GM18498 (cell line): Measurements from ENCODE around the gene KCNQ1.

Source experiments
- ATAC-seq: cut with Tn5 transposase; IDR thresholded peaks from one replicate; pipeline ENCODE4 v1.9.1; 2021; ENCODE audit warnings: mild to moderate bottlenecking, moderate library complexity; ENCODE audit not compliant: unreplicated experiment

KCNQ1 gene, protein sequence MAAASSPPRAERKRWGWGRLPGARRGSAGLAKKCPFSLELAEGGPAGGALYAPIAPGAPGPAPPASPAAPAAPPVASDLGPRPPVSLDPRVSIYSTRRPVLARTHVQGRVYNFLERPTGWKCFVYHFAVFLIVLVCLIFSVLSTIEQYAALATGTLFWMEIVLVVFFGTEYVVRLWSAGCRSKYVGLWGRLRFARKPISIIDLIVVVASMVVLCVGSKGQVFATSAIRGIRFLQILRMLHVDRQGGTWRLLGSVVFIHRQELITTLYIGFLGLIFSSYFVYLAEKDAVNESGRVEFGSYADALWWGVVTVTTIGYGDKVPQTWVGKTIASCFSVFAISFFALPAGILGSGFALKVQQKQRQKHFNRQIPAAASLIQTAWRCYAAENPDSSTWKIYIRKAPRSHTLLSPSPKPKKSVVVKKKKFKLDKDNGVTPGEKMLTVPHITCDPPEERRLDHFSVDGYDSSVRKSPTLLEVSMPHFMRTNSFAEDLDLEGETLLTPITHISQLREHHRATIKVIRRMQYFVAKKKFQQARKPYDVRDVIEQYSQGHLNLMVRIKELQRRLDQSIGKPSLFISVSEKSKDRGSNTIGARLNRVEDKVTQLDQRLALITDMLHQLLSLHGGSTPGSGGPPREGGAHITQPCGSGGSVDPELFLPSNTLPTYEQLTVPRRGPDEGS

DNA sequence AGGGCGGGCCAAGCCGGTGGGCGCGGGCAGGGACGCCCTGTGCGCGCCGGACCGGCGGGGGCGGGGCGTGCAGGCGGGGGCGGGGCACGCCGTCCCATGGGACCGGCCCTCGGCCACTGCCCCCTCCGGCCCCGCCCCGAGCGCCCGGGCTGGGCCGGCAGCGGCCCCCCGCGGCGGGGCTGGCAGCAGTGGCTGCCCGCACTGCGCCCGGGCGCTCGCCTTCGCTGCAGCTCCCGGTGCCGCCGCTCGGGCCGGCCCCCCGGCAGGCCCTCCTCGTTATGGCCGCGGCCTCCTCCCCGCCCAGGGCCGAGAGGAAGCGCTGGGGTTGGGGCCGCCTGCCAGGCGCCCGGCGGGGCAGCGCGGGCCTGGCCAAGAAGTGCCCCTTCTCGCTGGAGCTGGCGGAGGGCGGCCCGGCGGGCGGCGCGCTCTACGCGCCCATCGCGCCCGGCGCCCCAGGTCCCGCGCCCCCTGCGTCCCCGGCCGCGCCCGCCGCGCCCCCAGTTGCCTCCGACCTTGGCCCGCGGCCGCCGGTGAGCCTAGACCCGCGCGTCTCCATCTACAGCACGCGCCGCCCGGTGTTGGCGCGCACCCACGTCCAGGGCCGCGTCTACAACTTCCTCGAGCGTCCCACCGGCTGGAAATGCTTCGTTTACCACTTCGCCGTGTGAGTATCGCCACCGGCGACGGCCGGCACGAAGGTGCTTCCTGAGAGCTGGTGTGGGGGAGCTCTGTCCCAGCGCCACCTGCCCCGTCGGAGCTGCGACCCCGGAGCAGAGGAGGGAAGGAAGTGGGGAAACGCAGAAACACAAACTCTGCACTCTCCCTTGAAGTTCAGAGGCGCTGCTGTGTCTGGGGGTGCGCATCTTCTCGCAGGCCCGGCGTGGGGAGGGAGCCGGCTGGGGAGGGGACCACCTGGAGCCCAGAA lies at the start of gene KCNQ1:
TSS of gene KCNQ1 (plus strand) at position 188 of the 925 bp plus-strand sequence. CDS start at position 279, 91 bp downstream.
- ATAC-seq, result no peak

DNA sequence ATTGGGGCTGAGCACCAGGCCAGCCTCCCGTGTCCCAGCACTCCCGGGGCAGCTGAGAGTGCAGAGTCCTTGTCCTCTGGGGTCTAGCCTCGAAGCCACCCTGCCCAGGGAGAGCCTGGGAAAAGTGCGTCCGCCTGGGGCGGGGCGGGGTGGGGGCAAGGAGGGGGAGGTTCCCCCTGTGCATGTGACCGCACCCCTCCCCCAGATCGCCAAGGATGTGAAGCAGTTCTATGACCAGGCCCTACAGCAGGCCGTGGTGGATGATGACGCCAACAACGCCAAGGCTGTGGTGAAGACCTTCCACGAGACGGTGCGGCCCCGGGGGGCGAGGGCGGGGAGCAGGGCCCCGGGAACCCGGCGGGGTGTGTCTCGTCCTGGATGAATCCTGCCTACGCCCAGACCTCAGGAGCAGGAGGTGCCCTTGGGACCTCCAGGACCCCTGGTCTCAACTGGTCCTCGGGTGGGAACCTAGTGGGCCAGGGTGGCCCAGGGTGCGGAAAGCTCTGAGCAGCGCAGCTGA lies 49.5 kb upstream of the KCNQ1 start:
- ATAC-seq, result no peak

DNA sequence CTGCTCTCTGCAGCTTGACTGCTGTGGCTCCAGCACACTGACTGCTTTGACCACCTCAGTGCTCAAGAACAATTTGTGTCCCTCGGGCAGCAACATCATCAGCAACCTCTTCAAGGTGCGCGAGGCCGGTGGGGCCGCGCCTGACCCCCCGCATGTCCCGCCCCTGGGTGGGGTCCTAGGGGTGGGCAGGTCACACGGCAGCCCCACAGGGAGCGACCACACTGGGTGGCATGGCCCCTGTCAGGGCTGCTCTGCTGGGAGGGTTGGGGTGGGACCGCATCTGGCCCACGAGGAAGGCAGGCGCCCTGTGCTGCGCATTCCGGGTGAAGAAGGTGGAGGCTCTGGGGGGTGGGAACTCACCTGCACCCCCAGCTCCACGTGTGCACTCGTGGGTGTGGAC lies 49.0 kb upstream of the KCNQ1 start:
- no peak for ATAC-seq

GRCh38 chr11:2396471-2396870 lies 48.3 kb upstream of the KCNQ1 start:
- no peak for ATAC-seq

- ATAC-seq, result no peak
Observed at GRCh38 chr11:2397005-2397404, 47.8 kb upstream of the KCNQ1 start.

DNA sequence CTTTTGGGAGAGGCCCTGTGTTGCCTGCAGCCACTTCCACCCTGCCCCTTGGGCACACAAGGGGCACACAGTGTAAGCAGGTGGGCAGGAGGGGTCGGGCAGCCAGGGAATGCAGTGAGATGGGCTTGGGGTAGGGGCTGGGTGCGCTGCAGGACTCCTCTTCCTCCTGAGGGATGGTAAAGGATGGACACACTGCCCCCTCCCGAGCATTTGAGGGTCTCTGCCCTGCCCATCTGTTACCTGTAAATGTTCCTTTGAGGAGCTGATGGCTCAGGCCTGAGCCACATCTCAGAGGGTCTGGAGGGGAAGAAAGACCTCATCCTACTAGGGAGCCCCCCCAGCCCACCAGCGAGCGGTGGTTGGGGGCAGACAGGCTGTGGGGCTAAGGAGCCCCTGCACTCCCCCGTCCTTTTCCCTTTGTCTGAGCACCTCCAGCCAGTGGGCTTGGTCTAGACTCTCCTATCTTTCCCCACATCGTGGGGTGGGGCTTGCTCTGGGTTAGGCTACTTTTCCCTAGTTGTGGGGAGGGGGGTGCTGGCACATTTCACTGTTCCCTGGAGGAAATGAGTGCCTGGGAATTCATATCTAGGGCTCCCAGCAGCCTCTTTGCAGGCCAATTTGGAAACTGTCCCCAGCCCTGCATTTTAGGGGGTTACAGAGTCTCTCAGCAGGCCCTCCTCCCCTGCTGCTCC lies 46.0 kb upstream of the KCNQ1 start:
- ATAC-seq, result no peak

GRCh38 chr11:2399488-2400068 lies 45.2 kb upstream of the KCNQ1 start:
- no peak for ATAC-seq

DNA sequence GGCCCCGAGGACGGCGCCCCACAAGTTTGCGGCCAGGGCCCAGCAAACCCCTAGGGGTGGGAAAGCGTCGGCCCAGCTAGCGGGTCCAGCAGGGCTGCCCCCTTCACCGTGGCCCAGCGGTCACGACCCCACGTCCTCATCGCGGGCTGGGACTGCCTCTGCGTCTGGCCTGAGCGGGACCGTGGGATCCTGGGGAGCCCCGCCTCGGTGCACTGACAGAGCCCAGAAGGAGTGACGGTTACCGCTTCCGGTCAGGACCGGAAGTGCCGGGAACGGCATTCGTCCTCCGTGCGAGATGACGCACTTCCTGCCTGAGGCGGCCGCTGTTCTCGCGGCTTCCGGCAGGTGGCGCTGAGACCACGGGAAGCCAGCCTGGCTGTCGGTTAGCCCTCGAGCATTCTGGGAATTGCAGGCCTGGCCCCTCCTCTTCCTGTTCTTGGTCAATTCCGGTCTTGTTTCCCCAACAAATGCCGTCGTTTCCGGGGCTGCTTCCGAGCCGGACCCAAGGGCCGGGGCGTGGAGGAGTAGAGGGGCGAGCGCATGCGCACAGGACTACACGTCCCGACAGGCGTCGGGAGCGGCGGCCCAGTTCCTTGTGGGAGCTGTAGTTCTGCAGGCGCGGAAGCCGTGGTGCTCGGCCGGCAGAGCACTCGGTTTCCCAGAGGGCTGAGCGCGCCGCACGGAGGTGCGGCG lies 44.6 kb upstream of the KCNQ1 start, which contains the start of gene TSSC4:
TSS of gene TSSC4 (plus strand) at position 682 of the 693 bp plus-strand sequence. CDS start 1,884 bp downstream, outside the sequence.
- peak; percentile 82 for ATAC-seq

GRCh38 chr11:2400762-2401435 lies 43.9 kb upstream of the KCNQ1 start:
- no peak for ATAC-seq

GRCh38 chr11:2401436-2401984 lies 43.3 kb upstream of the KCNQ1 start:
- no peak for ATAC-seq

DNA sequence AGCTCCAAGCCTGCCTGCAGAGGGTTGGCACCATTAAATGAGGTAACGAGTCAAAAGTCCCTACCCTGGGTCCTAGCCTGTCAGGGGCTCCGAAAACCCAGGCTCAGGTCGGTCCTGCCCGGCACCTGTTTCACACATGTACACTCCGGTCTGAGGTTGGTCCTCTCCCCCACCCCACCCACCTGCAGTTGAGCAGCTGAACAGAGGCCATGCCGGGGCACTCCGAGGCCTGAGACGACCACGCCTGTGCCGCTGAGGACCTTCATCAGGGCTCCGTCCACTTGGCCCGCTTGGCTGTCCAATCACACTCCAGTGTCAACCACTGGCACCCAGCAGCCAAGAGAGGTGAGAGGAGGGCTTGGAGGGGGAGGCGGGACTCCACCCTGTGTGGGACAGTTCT lies 42.7 kb upstream of the KCNQ1 start:
- ATAC-seq, result no peak

DNA sequence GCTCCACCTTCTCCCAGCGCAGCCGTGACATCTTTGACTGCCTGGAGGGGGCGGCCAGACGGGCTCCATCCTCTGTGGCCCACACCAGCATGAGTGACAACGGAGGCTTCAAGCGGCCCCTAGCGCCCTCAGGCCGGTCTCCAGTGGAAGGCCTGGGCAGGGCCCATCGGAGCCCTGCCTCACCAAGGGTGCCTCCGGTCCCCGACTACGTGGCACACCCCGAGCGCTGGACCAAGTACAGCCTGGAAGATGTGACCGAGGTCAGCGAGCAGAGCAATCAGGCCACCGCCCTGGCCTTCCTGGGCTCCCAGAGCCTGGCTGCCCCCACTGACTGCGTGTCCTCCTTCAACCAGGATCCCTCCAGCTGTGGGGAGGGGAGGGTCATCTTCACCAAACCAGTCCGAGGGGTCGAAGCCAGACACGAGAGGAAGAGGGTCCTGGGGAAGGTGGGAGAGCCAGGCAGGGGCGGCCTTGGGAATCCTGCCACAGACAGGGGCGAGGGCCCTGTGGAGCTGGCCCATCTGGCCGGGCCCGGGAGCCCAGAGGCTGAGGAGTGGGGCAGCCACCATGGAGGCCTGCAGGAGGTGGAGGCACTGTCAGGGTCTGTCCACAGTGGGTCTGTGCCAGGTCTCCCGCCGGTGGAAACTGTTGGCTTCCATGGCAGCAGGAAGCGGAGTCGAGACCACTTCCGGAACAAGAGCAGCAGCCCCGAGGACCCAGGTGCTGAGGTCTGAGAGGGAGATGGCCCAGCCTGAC lies 41.7 kb upstream of the KCNQ1 start:
- no peak for ATAC-seq

GRCh38 chr11:2404735-2405196 lies 40.0 kb upstream of the KCNQ1 start:
- ATAC-seq, result no peak

DNA sequence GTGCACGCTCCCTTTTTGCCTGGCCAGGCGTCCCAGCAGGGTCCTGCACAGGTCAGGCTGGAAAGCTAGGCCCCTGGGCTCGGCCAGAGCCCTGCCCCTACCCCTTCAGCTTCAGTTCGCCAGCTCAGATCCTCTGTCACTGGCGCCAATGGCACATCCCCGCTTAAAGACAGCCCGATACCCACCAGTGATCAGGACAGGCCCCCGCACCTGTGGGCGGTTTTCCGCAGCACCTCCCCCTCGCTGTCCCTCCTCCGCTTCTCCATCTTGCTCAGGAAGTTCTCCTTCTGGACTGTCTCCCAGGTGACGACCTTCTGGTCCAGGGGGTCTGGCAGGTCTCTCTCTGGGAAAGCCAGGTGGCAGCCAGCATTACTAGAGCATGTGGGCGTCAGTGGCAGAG lies 38.4 kb upstream of the KCNQ1 start:
- no peak for ATAC-seq

GRCh38 chr11:2406878-2407410 lies 37.9 kb upstream of the KCNQ1 start:
- ATAC-seq, result no peak

DNA sequence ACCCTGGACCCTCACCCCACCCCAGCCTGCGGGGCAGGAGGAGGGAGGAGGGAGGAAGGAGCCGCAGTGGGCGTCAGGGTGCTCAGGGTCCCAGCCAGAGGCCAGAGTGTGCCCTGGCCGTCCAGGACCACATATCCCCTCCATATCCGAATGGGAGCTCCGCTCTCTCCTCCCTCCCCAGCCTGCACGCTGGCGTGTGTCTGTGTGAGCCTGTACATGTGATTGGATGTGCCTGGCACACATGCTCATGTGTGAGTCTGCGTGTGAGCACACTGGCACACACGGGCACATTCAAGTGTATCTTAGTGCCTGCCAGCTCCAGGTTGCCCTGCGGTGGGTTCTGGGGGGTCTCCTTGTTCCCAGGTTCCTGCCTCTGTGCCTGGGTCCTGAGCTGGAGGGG lies 36.1 kb upstream of the KCNQ1 start:
- ATAC-seq, result no peak

DNA sequence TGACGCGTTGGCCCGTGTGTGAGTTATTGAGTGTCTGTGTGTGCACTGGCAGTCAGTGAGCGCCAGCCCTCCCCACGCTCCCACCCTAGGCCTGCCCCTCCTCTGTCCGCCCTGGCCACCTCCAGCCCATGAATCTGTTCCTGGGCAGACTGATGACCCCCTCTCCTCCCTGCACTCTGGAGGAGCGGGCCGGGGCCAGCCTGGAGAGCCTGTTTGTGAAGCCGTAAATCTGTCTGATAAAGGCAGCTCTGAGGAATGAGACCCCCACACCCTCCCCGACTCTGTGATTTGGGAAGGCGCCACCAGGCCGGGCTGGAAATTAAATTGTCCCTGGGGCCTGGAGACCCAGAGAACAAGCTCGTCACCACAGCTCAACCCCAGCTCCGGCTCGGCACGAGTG lies 35.7 kb upstream of the KCNQ1 start:
- no peak for ATAC-seq
